GM11168 (cell line): ENCODE data around the gene COL28A1.

Experiments
- in situ Hi-C: fragments of 300-500 bp; cut with MboI; formaldehyde crosslinking; loops from one replicate; pipeline ENCODE4 v1.12.0; 2022; ENCODE audit warnings: low sequenced_read_pairs; ENCODE audit not compliant: unreplicated experiment

COL28A1 gene

GRCh38 chr7:7524121-7524520, 11.6 kb downstream of the COL28A1 start:
- in situ Hi-C loops = no loop called here

DNA sequence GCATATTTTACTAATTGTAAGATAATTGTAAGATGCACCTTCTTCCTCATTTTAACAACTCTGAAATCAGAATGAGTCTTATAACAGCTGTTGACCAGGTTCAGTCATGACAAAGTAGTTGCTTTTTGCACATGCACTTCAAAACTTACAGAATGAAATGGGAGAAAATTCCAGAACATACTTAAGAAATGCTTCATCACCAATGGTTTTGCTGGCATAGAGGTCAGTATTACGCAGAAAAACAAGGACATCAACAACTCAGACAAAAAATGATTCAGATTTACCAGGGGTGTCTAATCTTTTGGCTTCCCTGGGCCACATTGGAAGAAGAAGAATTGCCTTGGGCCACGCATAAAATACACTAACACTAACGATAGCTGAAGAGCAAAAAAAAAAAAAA, 13.3 kb downstream of the COL28A1 start:
- in situ Hi-C loops = no loop called here

DNA sequence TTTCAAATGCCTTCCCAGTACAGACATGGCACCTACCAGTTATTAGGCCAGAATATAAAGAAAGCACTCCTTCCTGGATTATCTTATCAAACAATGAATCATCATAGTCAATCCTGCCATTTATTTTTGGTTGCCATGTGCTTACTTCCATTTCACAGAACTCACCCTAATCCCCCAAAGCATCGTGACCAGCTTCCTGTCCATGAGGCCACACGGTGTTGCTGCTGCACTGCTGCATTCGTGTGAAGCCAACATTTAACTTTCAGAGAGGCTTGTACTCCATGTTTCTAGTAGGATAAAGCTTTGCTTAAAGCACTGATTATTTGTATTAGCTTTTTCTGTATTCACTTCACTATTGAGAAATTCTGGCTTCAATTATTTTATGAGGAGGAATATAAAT, 14.4 kb downstream of the COL28A1 start:
- in situ Hi-C loops = no loop called here

DNA sequence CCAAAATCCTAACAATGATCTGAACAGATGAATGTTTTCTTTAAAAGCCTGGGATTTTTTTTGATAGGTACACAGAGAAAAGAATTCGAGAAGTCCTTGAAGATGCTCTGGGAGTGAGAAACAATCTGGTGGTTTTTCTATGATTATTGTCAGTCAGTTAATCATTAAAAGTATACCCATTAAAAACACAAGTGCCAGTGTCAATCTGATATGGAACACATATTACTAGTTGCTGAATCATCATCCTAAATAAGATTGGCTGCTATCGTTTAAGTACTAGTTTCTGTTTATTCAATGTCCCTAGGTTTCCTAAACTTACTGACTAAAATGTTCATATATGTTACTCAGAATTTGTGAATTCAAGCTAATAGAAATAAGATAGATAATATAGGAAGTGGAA, 16.1 kb downstream of the COL28A1 start:
- in situ Hi-C loops = no loop called here

- in situ Hi-C loops = no loop called here
These were observed 16.6 kb downstream of the COL28A1 start for GRCh38 chr7:7519056-7519455.

DNA sequence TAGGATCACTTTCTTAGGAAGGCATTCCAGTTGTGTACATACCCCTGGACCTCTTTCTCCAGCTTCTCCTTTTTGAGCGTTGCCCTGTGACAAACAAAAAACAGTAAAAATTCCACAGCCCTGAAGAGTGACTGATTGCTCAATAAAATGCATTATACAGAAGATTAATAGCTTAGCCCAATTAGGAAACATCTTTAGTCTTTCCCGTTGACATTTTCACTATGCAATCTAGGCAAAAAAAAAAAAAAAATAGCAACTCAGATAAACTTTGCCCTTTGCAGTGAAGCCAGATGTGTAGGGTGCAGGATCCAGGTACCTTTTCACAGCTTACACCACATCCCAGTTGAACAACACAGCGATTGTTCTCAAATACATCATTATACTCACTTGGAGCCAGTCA, 17.9 kb downstream of the COL28A1 start:
- in situ Hi-C loops = no loop called here

DNA sequence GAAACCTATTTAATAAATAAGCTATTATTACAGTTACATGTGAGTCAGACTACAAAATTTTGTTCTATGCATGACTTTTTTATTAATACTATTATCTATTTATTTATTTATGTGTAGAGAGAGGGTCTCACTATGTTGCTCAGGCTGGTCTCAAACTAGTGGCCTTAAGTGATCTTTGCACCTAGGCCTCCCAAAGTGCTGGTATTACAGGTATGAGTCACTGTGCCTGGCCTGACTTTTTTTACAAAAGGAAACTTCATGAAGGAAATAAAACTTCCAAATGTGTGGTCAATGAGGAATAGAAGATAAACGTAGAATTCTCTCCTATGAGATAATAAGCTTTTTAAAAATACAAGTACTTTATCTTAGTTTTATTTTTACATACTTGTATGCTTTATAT, 19.0 kb downstream of the COL28A1 start:
- in situ Hi-C loops = no loop called here

- in situ Hi-C loops = no loop called here
These were observed 19.5 kb downstream of the COL28A1 start for GRCh38 chr7:7516156-7516555.

DNA sequence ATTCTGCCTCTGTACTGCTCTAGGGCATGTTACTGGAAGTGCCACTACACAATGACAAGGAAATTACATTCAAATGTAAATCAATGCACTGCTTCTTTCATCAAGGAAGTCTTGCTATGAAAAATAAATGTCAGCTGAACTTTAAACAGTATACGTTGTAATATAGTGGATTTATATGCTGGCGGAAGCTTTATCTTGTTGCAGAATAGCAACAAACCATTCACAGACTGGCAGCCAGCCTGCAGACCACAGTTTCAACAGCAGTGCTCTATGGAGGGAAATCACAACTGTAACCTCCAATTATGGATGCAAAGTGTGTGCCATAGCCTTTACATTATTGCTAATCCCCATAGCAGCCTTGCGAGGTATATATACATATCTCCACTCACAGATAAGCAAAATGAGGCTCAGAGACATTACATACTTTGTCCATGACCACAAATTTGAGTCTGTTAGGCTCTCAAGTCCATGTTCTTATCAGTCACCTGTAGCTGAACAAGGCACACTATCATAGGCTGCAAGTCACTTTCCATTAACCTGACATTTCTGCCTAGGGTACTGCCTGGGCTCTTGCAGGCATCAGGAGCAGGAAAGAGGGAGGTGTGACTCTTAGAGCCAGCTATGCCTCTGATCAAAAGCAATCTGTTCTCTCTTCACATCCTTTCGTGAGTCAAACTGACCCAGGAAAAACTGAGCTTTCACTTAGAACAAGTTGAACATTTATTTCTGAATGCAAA, 22.6 kb downstream of the COL28A1 start:
- in situ Hi-C loops = no loop called here

DNA sequence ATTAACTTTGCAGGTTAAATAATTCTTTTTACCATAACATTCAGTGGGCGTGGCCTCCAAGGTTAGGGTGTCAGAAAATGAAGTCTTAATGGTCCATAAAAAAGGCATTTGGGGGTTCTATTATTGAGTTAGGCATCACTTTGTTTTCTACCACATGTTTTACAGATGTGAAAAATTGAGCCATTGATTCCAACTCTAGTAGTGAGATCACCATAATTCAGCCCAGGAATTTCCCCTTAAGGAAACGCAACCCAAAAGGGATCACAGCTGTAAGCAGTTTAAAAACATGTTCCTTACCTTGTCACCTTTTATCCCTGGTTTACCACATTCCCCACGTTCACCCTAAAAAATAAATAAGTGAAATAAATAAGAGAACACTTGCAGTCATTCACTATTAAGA, 24.9 kb downstream of the COL28A1 start:
- in situ Hi-C loops = no loop called here

DNA sequence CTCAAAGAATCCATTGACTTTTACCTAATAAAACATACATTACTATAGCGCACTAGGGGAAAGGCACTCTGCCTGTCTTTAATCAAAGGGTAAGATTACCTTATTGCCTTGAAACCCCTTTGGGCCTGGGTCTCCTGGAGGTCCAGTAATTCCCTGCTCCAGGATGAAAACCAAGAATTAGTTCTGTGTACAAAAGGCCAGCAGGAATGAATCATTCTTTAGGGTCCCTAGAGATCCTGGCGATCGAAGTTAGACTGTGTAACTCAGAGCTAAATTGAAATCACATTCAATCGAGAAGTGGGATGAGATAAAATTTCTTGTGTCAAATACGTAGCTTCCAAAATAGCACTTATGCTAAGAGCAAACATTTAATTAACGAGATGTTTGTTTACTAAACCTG, 29.8 kb downstream of the COL28A1 start:
- in situ Hi-C loops = no loop called here

- in situ Hi-C loops = no loop called here
These were observed 30.6 kb downstream of the COL28A1 start for GRCh38 chr7:7504910-7505704.

- in situ Hi-C loops = no loop called here
These were observed 35.8 kb downstream of the COL28A1 start for GRCh38 chr7:7499892-7500291.

- in situ Hi-C loops = no loop called here
These were observed 36.8 kb downstream of the COL28A1 start for GRCh38 chr7:7498856-7499255.

- in situ Hi-C loops = no loop called here
These were observed 39.4 kb downstream of the COL28A1 start for GRCh38 chr7:7496311-7496710.

DNA sequence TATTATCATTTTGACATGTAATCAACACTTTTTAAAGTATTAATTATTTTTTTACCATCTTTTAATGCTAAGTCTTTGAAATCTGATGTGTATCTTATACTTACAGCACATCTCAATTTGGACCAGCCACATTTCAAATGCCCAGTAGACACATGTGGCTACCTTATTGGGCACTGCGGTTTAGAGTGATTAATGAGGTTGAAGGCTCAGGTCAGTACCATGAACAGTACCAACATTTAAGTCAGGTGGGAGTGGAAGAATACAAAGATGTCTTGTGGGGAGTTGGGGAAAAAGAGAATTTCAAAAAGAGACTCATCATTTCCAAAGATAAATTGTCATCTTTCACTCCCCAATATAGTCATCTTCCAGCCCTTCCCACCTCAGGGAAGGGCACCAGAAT, 40.5 kb downstream of the COL28A1 start:
- in situ Hi-C loops = no loop called here

DNA sequence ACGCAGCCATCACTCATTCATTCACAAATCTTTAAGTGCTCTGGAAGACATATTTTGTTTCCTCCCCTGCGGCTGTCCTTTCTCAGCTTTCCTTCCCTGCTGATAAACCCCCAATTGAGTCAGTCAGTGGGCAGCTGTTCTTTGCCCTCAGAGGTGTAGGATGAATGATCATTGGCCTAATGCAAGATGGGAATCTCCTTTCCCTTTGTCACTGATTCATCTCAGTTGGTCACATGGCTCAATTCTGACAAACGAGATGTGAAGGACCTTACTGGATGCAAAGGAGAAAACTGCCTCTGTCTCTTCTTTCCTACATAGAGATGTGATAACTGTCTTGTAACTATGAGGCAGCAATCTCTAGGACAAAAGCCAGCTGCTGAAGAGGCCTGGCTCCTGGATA, 44.6 kb downstream of the COL28A1 start:
- in situ Hi-C loops = no loop called here

DNA sequence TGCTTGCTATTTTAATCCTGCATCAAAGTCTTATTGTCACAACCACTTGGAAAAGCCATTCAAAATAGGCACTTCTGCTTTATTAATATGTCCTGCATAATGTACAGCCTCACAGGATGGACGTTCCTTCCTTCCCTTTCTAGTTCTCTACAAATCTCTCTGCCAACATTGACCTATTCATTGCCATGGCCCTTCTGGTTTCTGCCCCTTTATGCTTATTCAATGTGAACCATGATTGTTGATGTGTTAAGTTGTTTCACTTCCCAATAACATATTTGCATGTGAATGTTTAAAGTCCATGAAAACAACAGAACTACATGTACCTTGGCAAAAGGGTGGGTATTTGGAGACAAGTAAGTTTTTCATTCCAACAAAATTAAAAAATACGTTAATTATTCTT, 45.7 kb downstream of the COL28A1 start:
- in situ Hi-C loops = no loop called here

- in situ Hi-C loops = no loop called here
These were observed 46.1 kb downstream of the COL28A1 start for GRCh38 chr7:7489546-7489945.

GRCh38 chr7:7486362-7486761, 49.3 kb downstream of the COL28A1 start:
- in situ Hi-C loops = no loop called here

DNA sequence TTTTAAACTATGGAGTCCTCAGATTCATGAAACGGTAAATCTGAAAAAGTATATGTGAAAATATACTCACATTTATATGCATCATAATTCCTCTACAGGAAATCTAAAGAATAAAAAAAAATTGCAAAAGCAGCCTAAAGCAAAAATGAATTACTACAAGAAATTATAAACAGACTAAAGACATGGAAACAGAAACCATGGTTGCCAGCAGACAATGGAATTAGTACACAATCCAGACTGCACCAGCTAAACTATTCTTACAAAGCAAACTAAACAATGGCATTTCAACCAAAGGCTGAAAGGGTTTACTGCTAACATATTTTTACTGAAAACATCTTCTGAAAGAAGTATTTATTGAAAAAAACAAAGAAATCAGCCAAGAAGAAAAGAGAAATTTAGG, 51.6 kb downstream of the COL28A1 start:
- in situ Hi-C loops = no loop called here

- in situ Hi-C loops = no loop called here
These were observed 53.9 kb downstream of the COL28A1 start for GRCh38 chr7:7481802-7482201.
